ENCODE measurements around the gene EXOC4.
A peak's percentile ranks its signal among the peaks of the same experiment; 100 is the strongest.

EXOC4 gene

GRCh38 chr7:133359449-133359848 is 106.6 kb downstream of the EXOC4 start:
- Mint-ChIP-seq H3K27me3 (no peaks in the 10 kb centered on the region), H3K9me3 (peaks cover 0 to 15% of the 10 kb centered on the region in 2 donors), H3K4me3 (no peak overlapping the region), H3K27ac (peak overlapping the region in 1 of 2 donors; percentile 67), H3K4me1 (no peaks in the 10 kb centered on the region)
- DNase-seq (no peak), ATAC-seq (no peak)

DNA sequence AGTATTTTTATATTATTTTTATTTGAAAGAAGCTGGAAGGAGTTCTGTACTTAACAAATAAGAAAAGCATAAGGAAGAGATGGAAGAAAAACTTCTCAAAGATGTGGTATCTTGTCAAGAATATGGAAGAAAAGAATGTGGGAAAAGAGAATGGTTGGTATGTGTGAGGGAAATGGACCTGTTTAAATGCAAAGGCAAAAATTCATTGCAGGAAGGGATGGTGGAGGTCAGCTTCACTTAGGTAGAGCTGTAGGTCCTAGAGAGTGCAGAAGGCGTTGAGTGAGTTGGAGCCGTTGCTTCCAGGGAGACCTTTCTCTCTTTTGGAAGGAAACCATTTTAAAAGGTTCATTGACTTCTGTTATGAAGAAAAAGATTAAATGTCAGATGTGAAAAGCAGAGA is 107.3 kb downstream of the EXOC4 start:
- H3K4me1 Mint-ChIP-seq, result no peaks in the 10 kb centered on the region
- peaks cover 0 to 15% of the 10 kb centered on the region in 2 donors for H3K9me3 Mint-ChIP-seq
- H3K4me3 Mint-ChIP-seq, result no peak overlapping the region
- H3K27me3 Mint-ChIP-seq, result no peaks in the 10 kb centered on the region
- H3K27ac Mint-ChIP-seq, result no peak overlapping the region
- ATAC-seq (no peak), DNase-seq (no peak)

GRCh38 chr7:133361806-133362205 is 108.9 kb downstream of the EXOC4 start:
- no peak overlapping the region for H3K4me3 Mint-ChIP-seq
- H3K27me3 Mint-ChIP-seq, result no peaks in the 10 kb centered on the region
- DNase-seq (no peak), ATAC-seq (no peak)
- peaks cover 0 to 15% of the 10 kb centered on the region in 2 donors for H3K9me3 Mint-ChIP-seq
- H3K4me1 Mint-ChIP-seq, result no peaks in the 10 kb centered on the region
- no peak overlapping the region for H3K27ac Mint-ChIP-seq

DNA sequence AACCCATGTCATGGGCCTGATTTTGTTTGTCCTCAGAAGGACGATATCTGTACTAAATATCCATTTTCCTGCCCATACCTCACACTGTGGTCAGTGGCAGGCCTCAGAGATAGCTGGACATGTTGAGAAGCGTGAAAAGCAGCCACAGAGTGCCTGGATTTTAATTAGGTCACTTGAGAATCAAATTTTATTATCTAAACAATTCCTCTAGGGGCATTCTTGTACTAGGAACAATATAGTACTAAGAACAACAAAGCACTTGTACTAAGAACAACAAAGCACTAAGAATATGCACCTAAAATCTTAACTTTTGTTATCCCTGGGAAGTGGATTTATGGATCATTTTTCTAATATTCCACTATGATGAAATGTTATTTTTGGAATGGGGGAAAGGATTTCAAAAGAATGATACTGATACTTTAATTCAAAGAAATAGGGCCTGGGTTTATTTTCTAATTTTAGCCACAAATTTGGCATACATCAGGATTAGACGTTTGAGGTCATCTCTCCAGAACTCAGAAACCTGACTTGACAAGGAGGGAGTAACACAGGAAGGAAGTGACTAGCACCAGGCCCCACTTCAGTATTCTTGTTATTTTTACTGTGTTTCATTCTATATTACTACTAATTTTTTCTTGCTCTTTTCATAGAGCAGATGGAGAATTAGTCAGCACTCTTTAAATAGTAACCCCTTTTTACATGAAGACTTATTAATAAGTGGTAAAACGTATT is 112.2 kb downstream of the EXOC4 start:
- peaks cover 0 to 13% of the 10 kb centered on the region in 2 donors for H3K9me3 Mint-ChIP-seq
- no peaks in the 10 kb centered on the region for H3K27me3 Mint-ChIP-seq
- peaks cover 6% of the 10 kb centered on the region for H3K4me1 Mint-ChIP-seq
- DNase-seq, result no peak
- no peak for ATAC-seq
- no peak overlapping the region for H3K27ac Mint-ChIP-seq
- no peak overlapping the region for H3K4me3 Mint-ChIP-seq

DNA sequence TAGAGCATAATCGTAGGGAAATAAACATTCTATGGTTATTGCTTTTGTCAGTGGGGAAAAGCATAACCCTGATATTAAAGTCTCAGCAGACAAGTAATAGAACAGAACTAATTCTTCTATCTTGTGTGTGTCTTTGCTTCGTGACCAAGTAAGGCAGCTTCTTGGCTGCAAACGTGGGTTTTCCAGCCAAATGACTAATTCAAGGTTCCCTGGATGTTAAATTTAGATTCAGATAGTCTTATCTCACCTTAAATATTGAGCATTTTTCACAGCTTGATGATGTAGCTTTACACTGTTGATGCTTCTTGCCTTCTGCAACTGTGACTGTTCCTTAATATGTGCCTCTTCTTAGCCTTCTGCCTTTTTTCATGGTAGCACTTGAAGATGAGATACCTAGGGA is 113.0 kb downstream of the EXOC4 start:
- Mint-ChIP-seq H3K4me1 (peaks cover 6% of the 10 kb centered on the region), H3K27me3 (no peaks in the 10 kb centered on the region), H3K27ac (no peak overlapping the region), H3K9me3 (peaks cover 0 to 8% of the 10 kb centered on the region in 2 donors), H3K4me3 (no peak overlapping the region)
- DNase-seq (no peak), ATAC-seq (no peak)

DNA sequence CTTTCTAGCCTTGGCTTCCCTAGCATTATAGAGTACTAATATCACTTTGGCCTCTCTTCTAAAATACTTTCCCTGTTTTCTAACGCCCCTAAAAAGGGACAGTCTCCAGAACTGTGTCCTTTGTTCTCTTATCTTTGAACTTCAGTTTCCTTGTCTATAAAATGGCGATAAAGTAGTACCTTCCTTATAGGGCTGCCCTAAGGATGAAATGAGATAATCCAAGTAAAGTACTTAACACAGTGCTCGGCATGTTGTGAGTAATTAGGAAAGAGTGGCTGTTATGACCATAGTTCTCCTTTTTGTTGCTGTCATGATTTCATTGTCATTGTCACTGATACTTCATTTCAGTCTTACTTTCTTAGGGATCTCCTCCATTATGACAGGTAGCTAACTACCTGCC is 114.7 kb downstream of the EXOC4 start:
- no peaks in the 10 kb centered on the region for H3K9me3 Mint-ChIP-seq
- DNase-seq, result no peak

GRCh38 chr7:133369130-133369529 is 116.3 kb downstream of the EXOC4 start:
- DNase-seq (no peak), ATAC-seq (no peak)
- peaks cover 6% of the 10 kb centered on the region for H3K4me1 Mint-ChIP-seq
- no peak overlapping the region for H3K4me3 Mint-ChIP-seq
- no peak overlapping the region for H3K27ac Mint-ChIP-seq
- no peaks in the 10 kb centered on the region for H3K9me3 Mint-ChIP-seq
- no peaks in the 10 kb centered on the region for H3K27me3 Mint-ChIP-seq

More for the DNA sequence above, 114.7 kb downstream of the EXOC4 start:
- ATAC-seq, result no peak
- H3K27ac Mint-ChIP-seq, result no peak overlapping the region
- H3K4me1 Mint-ChIP-seq, result peaks cover 6% of the 10 kb centered on the region
- H3K27me3 Mint-ChIP-seq, result no peaks in the 10 kb centered on the region
- H3K4me3 Mint-ChIP-seq, result no peak overlapping the region

DNA sequence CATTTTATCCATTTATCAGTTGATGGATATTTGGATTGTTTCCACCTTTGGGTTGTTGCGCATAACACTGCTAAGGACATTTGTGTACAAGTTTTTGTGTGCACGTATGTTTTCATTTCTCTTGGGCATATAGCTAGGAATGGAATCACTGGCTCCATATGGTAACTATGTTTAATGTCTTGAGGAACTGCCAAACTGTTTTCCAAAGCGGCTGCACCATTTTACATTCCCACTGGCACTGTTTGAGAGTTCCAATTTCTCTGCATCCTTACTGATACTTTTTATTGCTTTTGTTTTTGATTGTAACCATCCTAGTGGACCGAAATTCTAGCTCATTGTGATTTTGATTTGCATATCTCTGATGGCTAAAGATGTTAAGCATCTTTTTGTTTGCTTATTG is 118.7 kb downstream of the EXOC4 start:
- Mint-ChIP-seq H3K27me3 (no peaks in the 10 kb centered on the region), H3K4me1 (peaks cover 6% of the 10 kb centered on the region), H3K27ac (no peak overlapping the region), H3K4me3 (no peak overlapping the region), H3K9me3 (no peaks in the 10 kb centered on the region)
- ATAC-seq (no peak), DNase-seq (no peak)

DNA sequence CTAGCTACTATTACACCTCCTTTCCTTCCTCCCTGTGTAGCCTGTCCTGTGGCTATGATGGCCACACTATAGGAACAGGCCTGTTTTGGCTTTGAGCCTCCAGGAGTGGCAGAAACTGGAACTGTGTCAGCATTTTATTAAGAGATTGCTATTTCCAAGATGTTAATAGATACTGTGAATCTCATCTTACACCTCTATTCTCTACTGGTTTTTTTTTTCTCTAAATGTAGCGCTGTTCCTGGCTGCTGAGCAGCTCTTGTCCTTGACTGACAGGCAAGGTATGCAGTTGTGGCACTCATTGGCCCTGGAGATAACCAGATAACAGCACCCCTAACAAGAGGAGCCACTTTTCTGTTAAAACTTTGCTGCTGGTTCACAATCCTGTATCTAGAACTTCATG is 119.5 kb downstream of the EXOC4 start:
- no peak for ATAC-seq
- Mint-ChIP-seq H3K27ac (no peak overlapping the region), H3K4me1 (peaks cover 6% of the 10 kb centered on the region), H3K27me3 (no peaks in the 10 kb centered on the region), H3K9me3 (peaks cover 0 to 1% of the 10 kb centered on the region in 2 donors), H3K4me3 (no peak overlapping the region)
- no peak for DNase-seq

GRCh38 chr7:133376514-133376913 is 123.6 kb downstream of the EXOC4 start:
- Mint-ChIP-seq H3K27me3 (no peaks in the 10 kb centered on the region), H3K4me1 (no peaks in the 10 kb centered on the region), H3K9me3 (peaks cover 0 to 5% of the 10 kb centered on the region in 2 donors)

GRCh38 chr7:133381965-133382364 is 129.1 kb downstream of the EXOC4 start:
- Mint-ChIP-seq H3K27ac (no peak overlapping the region), H3K9me3 (peaks cover 0 to 5% of the 10 kb centered on the region in 2 donors), H3K4me1 (no peaks in the 10 kb centered on the region), H3K4me3 (no peak overlapping the region), H3K27me3 (no peaks in the 10 kb centered on the region)
- ATAC-seq, result no peak
- DNase-seq, result no peak

More at GRCh38 chr7:133376514-133376913, 123.6 kb downstream of the EXOC4 start:
- ATAC-seq (no peak), DNase-seq (no peak)
- H3K27ac Mint-ChIP-seq, result no peak overlapping the region
- no peak overlapping the region for H3K4me3 Mint-ChIP-seq

DNA sequence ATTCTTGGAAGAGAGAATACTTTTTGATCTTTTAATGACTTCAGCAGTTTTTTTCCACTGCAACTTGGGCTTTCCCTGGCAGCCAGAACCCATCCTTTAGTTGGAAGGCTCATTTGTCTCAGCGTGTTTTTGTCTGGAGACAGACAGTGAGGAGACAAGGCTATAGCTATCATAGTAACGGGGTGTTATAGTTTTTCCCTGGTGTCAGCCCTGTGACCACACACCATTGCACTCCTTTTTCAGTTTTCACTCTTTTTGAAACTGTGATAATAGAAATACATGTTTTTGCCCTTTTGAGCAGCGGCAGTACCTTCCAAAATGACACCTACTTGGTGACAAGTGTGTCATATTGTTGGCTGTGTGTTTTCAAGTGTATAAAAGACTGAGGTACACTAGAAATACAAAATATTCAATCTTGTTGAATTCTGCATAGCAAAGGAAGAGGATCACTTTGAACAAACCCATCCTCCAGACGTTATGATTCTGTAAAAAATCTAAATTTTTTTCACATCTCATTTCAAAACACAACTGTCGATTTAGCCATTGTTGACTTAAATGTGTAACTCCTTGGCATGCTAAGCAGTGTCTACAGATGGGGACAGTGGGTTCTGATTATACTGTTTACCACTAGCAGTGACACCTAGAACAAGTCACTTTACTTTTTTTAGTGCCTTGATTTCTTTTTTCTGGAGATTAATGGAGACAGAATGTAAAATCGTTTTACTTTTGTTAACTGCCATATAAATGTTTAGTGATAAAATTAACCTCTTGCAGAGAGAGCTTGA is 130.1 kb downstream of the EXOC4 start:
- no peak overlapping the region for H3K27ac Mint-ChIP-seq
- ATAC-seq (no peak), DNase-seq (no peak)
- no peak overlapping the region for H3K4me3 Mint-ChIP-seq
- no peaks in the 10 kb centered on the region for H3K27me3 Mint-ChIP-seq
- H3K9me3 Mint-ChIP-seq, result no peaks in the 10 kb centered on the region
- no peaks in the 10 kb centered on the region for H3K4me1 Mint-ChIP-seq

- H3K27me3 Mint-ChIP-seq, result no peaks in the 10 kb centered on the region
- DNase-seq, result no peak
- ATAC-seq, result no peak
- no peak overlapping the region for H3K27ac Mint-ChIP-seq
- no peak overlapping the region for H3K4me3 Mint-ChIP-seq
- H3K9me3 Mint-ChIP-seq, result peaks cover 5 to 7% of the 10 kb centered on the region in 2 donors
- H3K4me1 Mint-ChIP-seq, result peaks cover 5% of the 10 kb centered on the region
These were observed 133.3 kb downstream of the EXOC4 start for GRCh38 chr7:133386205-133386604.

GRCh38 chr7:133389727-133390126 is 136.8 kb downstream of the EXOC4 start:
- ATAC-seq, result no peak
- H3K27ac Mint-ChIP-seq, result no peak overlapping the region

DNA sequence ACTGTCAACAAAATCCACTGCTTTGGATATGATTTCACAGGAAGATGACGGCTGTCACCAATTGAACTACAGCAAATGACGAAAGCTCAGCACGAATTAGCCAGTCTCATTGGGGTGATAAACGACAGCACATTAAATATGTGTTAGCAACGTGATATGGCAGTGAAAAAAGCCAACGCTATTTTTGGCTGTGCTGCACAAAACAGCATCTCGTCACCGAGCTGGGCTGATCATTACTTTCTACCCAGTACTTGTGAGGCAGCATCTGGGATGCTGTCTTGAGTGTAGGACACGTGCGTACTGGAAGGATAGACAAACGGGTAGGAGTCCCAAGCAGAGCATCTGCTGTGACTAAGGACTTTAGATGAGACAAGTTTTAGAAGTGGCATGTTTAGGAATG is 138.3 kb downstream of the EXOC4 start:
- DNase-seq (no peak), ATAC-seq (no peak)
- no peak overlapping the region for H3K27ac Mint-ChIP-seq
- no peak overlapping the region for H3K4me3 Mint-ChIP-seq
- no peaks in the 10 kb centered on the region for H3K27me3 Mint-ChIP-seq
- H3K9me3 Mint-ChIP-seq, result peaks cover 5 to 7% of the 10 kb centered on the region in 2 donors
- H3K4me1 Mint-ChIP-seq, result peaks cover 5% of the 10 kb centered on the region

More at GRCh38 chr7:133389727-133390126, 136.8 kb downstream of the EXOC4 start:
- Mint-ChIP-seq H3K4me1 (peaks cover 5% of the 10 kb centered on the region), H3K4me3 (no peak overlapping the region), H3K27me3 (no peaks in the 10 kb centered on the region), H3K9me3 (peaks cover 5 to 7% of the 10 kb centered on the region in 2 donors)
- DNase-seq, result no peak

- Mint-ChIP-seq H3K27ac (no peak overlapping the region), H3K27me3 (no peaks in the 10 kb centered on the region), H3K9me3 (no peaks in the 10 kb centered on the region), H3K4me1 (peaks cover 5% of the 10 kb centered on the region), H3K4me3 (no peak overlapping the region)
- no peak for DNase-seq
- ATAC-seq, result no peak
These were observed 141.5 kb downstream of the EXOC4 start for GRCh38 chr7:133394369-133394768.

Measured in stimulated activated naive CD8-positive, alpha-beta T cell treated with anti-CD3 and anti-CD28 coated beads, Interleukin-15, amount 100 ng/mL, for 72 hours (primary cell).